T follicular helper cell (primary cell): ENCODE data around the gene FANCD2.
"Not testable (repeated sequence)": the region's sequence is repeated elsewhere in the genome, so short reads cannot be mapped to it uniquely, and the experiment has no call there.

Experiments
- DNase-seq: peaks from one replicate; pipeline ENCODE4 v3.0.0-alpha.2; 2020; ENCODE audit warnings: low read depth
- total RNA-seq, 2 experiments: gene quantifications; one replicate each; lab custom pipeline; 2026; lab: John Stamatoyannopoulos, UW

The FANCD2 gene
- 22.3 to 29.9 reads per million in 2 experiments for total RNA-seq

GRCh38 chr3:10026084-10026890, at the start of gene FANCD2:
Gene FANCD2, plus strand, starts transcription at chr3:10026437. Its CDS starts 2,221 bp downstream, at chr3:10028658.
- peak; percentile 90 for DNase-seq

- no peak for DNase-seq
Measured at GRCh38 chr3:9976721-9977709, 49.2 kb upstream of the FANCD2 start.

DNA sequence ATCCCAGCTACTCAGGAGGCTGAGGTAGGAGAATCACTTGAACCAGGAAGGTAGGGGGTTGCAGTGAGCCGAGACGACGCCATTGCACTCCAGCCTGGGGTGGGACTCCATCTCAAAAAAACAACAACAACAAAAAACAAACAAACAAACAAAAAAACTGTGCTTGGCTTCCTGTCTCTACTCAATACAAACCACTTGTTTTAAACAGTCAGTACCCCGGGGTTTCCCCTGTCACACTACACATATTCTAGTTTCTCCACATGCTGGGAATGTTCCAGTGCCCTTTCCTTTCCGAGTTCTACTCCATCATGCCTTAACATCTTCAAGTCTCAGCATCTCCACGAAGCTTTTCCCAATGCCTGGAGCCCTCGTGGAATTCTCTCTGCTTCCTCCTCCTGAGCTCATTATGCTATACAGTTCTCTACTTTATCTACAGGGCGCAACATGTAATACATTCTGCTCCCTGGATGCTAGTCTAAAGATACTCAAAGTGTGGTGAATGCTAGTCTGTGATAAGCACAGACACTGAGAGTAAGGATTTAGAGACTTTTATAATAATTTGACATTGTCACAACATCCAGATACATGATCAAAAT, 47.4 kb upstream of the FANCD2 start:
- DNase-seq, result no peak

GRCh38 chr3:9980251-9980650, 46.0 kb upstream of the FANCD2 start:
- no peak for DNase-seq

DNA sequence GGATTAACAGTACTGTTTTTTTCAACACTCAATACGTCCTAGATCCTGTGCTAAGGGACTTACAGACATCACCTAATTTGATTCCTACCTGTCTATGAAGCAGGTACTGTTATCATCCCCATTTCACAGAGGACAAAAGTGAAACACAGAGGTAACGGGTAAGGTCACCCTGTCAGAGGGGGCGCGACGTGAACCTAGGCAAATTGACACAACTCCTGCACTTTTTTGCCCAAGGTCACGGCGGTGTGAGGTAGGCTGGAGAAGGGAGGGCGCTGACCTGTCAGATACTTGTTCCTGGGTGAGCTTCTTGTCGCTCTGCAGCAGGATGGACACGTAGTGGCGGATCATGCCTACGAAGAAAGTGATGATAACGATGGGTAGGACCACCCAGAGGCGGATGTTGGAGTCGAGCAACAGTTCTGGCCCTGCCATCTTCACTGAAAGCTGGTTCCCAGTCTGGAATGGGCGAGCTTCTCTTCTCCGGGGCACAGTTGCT, 40.0 kb upstream of the FANCD2 start:
- no peak for DNase-seq

- DNase-seq, result no peak
Measured at GRCh38 chr3:9994086-9994844, 32.0 kb upstream of the FANCD2 start.

- no peak for DNase-seq
Measured at GRCh38 chr3:10000686-10001085, 25.6 kb upstream of the FANCD2 start.

DNA sequence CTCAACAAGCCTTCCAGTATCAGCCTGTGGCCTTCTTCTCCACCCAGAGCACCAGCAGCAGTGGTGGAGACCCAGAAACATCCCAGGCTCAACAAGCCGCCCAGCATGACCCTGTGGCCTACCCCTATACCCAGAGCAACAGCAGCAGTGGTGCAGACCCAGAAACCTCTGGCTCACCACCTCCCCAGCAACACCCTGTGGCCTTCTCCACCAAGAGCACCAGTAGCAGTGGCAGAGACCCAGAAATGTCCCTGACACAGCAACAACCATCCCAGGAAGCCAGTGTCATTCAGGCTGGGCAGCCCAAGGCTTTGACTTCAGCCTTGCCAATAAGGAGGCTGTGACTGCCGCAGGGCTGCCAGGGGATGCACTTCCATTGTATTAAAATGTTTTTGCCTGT, 23.3 kb upstream of the FANCD2 start:
- no peak for DNase-seq

- DNase-seq, result no peak
Measured at GRCh38 chr3:10004506-10004905, 21.7 kb upstream of the FANCD2 start.

- no peak for DNase-seq
Measured at GRCh38 chr3:10004960-10005564, 21.2 kb upstream of the FANCD2 start.

DNA sequence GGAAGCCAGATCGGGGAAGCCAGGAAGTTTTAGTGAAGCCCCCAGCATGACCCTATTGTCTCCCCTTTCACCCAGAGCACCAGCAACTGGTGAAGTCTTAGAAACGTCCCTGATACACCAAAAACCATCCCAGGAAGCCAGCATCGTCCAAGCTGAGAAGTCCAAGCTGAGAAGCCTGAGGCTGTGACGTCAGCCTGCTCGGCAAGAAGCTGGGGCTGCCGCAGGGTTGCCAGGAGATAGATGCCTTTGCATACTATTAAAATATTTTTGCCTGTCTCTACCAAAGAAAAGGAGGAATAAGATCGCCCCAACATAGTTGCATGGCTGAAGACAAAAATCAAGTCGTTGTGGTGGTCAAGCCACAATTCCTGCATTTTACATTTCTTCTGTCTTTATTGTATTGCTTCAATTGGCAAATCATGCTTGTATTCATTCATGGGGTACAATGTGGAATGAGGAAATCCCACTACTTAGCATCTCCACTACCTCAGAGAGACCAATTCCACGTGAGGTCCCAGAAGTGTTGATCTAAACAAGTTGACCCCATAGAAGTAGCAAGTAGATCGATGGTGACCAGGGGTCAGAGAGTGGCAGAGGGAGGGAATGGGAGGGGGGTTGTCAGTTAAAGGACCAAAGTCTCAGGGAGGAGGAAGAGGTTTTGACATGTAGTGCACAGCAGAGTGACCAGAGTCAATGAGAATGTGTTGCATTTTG, 20.0 kb upstream of the FANCD2 start:
- DNase-seq, result no peak

DNA sequence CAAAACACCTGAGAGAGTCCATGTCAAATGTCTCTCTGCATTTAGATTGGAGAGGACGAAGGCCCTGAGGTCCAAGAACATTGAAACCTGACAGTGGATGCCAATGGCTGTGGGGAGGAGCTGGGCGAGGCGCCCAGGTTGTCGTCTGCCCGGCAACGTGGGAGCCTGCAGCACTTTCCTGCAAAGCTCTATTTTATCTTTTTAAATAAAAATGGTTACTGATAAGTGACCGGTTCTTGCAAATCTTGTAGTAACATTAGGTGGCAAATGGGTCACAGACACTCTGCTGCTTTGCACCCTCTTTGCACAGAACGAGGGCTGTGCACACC, 19.5 kb upstream of the FANCD2 start:
- DNase-seq, result no peak

- no peak for DNase-seq
Measured at GRCh38 chr3:10007126-10007782, 19.0 kb upstream of the FANCD2 start.

- not testable (repeated sequence) for DNase-seq
Measured at GRCh38 chr3:10008216-10008587, 18.0 kb upstream of the FANCD2 start.

DNA sequence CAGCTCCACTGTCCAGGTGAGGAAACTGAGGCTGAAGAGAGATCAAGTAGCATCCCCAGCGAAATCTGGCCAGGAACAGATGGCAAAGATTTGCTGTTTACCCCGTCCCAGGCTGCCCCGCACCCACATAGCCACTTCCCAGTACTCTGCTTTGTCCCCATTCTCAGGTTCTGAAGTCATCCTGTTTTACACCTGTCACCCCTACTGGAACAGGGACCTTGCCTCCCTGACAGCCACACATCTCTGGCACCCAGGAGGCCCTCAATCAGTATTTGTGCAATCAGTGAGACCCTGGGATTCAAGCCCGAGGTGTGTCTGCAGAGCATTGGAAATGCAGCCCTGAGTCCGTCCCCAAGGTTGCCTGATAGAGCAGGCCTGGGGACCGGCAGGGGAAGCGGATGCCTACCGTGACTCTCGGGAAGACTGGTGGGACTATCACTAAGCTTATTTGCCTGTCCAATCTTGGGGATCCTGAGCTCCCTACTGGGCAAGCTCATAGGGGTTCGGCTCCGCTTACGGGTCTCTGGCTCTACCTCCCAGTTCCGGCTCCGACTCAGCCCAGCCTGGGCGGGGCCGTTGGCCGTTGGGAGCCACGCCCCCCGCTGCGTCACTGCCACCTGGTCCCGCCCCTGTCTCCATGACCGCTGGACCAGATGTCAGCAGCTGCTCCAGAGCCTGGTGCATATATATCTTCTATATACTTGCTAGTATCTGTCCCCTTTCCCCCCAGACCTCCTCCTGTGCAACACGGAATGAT, 17.5 kb upstream of the FANCD2 start:
- DNase-seq, result peak; percentile 73

GRCh38 chr3:10010421-10010877, 15.8 kb upstream of the FANCD2 start:
- DNase-seq, result no peak

- DNase-seq, result peak; percentile 56
Measured at GRCh38 chr3:10010878-10011465, 15.3 kb upstream of the FANCD2 start.

GRCh38 chr3:10011631-10012030, 14.6 kb upstream of the FANCD2 start:
- no peak for DNase-seq

GRCh38 chr3:10012106-10012505, 14.1 kb upstream of the FANCD2 start:
- DNase-seq, result no peak
